ENCODE results near the gene SPTAN1. TPM values are rescaled to one million over a fixed set of nuclear protein-coding genes. Genes with fewer than 3 reads are reported as not detected.
A peak's percentile ranks its signal among the peaks of the same experiment; 100 is the strongest.

Gene SPTAN1
- total RNA-seq, 1 experiment from 2014 or later, result 229 TPM

DNA sequence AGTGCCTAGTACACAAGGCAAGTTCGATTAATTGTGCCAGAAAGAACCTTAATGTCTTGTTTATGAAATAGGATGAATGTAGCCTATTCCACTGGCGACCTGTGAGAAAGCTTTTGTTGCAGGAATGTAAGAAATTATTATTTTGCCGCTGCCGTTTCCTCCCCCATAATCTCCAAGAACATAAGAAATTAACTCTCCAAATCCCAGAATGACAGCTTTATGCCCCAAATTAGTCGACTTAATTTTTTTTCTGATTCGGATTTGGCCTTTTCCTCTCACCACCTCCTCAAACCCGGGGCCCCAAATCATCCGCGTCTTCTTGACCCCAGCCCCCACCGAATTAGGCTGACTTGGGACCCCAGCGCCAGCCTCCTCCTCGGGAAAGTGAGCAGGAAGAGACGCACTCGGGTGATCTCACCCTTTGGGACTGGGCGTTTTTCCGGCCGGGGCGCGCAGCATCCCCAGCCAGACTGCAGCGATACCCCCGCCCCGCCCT, 682 bp upstream of the SPTAN1 start:
- H3K4me3 ChIP-seq (ENCODE audit: low read depth in 2 of 2, low read length in 2 of 2), result peak overlapping the region; percentile 74 to 83
- CTCF ChIA-PET, result interaction anchor here (0.6 kb wide), 1 partner anchor 243 kb away, joined by 8 read pairs; no protein-coding TSS in a partner anchor
- peak overlapping the region; percentile 82 for H3K27ac ChIP-seq (ENCODE audit: low read length)
- no peak for ATAC-seq
- no peaks in the 10 kb centered on the region for H3K9me3 ChIP-seq (ENCODE audit: control insufficient read depth, insufficient read depth, low read depth, low read length)
- in situ Hi-C loops (cut with HindIII; ENCODE audit: low pct_unique_long_range_greater_than_20kb, low sequenced_read_pairs), result no loop called here
- TF ChIP-seq TCF7L2 (IDR thresholded peaks at IDR 0.05; ENCODE audit: low read depth, low read length) (no peak), SIN3A (IDR thresholded peaks at IDR 0.05; ENCODE audit: borderline replicate concordance, insufficient read depth, low read depth, low read length) (no peak), POLR2AphosphoS5 (IDR thresholded peaks at IDR 0.05; ENCODE audit: low read depth, low read length) (no peak)
- TF ChIP-seq, protein P1, sequence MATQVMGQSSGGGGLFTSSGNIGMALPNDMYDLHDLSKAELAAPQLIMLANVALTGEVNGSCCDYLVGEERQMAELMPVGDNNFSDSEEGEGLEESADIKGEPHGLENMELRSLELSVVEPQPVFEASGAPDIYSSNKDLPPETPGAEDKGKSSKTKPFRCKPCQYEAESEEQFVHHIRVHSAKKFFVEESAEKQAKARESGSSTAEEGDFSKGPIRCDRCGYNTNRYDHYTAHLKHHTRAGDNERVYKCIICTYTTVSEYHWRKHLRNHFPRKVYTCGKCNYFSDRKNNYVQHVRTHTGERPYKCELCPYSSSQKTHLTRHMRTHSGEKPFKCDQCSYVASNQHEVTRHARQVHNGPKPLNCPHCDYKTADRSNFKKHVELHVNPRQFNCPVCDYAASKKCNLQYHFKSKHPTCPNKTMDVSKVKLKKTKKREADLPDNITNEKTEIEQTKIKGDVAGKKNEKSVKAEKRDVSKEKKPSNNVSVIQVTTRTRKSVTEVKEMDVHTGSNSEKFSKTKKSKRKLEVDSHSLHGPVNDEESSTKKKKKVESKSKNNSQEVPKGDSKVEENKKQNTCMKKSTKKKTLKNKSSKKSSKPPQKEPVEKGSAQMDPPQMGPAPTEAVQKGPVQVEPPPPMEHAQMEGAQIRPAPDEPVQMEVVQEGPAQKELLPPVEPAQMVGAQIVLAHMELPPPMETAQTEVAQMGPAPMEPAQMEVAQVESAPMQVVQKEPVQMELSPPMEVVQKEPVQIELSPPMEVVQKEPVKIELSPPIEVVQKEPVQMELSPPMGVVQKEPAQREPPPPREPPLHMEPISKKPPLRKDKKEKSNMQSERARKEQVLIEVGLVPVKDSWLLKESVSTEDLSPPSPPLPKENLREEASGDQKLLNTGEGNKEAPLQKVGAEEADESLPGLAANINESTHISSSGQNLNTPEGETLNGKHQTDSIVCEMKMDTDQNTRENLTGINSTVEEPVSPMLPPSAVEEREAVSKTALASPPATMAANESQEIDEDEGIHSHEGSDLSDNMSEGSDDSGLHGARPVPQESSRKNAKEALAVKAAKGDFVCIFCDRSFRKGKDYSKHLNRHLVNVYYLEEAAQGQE (IDR thresholded peaks at IDR 0.05; ENCODE audit: insufficient read depth in 1 of 2, low read depth in 2 of 2, low read length in 1 of 2), result no peak
- TF ChIP-seq, protein P2, sequence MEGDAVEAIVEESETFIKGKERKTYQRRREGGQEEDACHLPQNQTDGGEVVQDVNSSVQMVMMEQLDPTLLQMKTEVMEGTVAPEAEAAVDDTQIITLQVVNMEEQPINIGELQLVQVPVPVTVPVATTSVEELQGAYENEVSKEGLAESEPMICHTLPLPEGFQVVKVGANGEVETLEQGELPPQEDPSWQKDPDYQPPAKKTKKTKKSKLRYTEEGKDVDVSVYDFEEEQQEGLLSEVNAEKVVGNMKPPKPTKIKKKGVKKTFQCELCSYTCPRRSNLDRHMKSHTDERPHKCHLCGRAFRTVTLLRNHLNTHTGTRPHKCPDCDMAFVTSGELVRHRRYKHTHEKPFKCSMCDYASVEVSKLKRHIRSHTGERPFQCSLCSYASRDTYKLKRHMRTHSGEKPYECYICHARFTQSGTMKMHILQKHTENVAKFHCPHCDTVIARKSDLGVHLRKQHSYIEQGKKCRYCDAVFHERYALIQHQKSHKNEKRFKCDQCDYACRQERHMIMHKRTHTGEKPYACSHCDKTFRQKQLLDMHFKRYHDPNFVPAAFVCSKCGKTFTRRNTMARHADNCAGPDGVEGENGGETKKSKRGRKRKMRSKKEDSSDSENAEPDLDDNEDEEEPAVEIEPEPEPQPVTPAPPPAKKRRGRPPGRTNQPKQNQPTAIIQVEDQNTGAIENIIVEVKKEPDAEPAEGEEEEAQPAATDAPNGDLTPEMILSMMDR (IDR thresholded peaks at IDR 0.05), result no peak
- H3K36me3 ChIP-seq (ENCODE audit: control insufficient read depth, insufficient read depth, low read length), result no peaks in the 10 kb centered on the region
- peaks cover 26% of the 10 kb centered on the region for H3K4me1 ChIP-seq (ENCODE audit: control insufficient read depth, insufficient read depth, low read length)
- BruUV-seq (replicated peaks), result TSS peak; percentile 92
- DNase-seq (ENCODE audit: low read depth, low spot score), result no peak
- POLR2A ChIA-PET, result interaction anchor here (0.6 to 0.8 kb wide), 2 partner anchors 10 to 23 kb away, joined by 3 to 4 read pairs; no protein-coding TSS in a partner anchor
- intact Hi-C loops (cut with micrococcal nuclease; ENCODE audit: unreplicated experiment), result no loop called here
- no peaks in the 10 kb centered on the region for H3K27me3 ChIP-seq (ENCODE audit: control insufficient read depth, insufficient read depth, low read length)

DNA sequence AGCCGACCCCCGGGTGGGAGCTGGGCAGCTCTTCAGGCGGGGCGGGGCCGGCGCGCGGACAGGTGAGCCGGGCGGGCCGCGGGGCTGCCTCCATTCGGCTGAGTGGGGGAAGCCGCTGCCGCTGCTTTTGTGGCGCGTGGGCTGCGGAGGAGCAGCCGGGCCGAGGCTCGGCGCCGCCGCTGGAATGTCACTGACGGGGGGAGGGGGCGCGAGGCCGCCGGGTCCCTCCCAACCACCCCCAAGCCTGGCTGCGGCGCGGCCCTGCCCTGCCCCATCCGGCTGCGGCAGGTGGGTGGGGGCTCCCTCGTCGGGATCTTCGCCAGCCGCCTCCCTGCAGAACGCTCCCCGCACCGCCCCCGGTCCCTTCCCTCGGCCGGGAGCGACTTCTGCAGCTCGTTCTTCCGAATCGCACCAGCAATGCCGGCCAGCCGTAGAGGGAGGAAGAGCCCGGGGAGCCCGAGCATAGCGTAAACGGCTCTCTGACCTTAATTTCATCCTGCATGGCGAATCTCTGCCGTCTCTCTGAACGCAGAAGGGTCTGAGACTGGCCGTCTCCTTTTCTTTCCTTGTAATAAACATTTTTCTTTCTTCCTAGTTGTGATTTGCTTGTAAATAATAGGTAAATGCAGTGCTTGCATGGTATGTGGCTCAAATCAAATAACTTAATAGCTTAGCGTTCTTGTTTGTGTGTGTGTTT, 505 bp downstream of the SPTAN1 start:
- intact Hi-C loops (cut with micrococcal nuclease; ENCODE audit: unreplicated experiment) (no loop called here), in situ Hi-C loops (cut with HindIII; ENCODE audit: low pct_unique_long_range_greater_than_20kb, low sequenced_read_pairs) (no loop called here)
- H3K4me1 ChIP-seq (ENCODE audit: control insufficient read depth, insufficient read depth, low read length), result peaks cover 36% of the 10 kb centered on the region
- ChIA-PET POLR2A (interaction anchor here (0.7 kb wide), 1 partner anchor 195 kb away, joined by 3 read pairs; no protein-coding TSS in a partner anchor), CTCF (no interaction called here)
- H3K36me3 ChIP-seq (ENCODE audit: control insufficient read depth, insufficient read depth, low read length), result no peaks in the 10 kb centered on the region
- peak; percentile 61 for ATAC-seq
- no peak for DNase-seq (ENCODE audit: low read depth, low spot score)
- H3K9me3 ChIP-seq (ENCODE audit: control insufficient read depth, insufficient read depth, low read depth, low read length), result no peaks in the 10 kb centered on the region
- BruUV-seq (replicated peaks), result no TSS peak
- H3K27me3 ChIP-seq (ENCODE audit: control insufficient read depth, insufficient read depth, low read length), result no peaks in the 10 kb centered on the region
- peak overlapping the region; percentile 89 for H3K27ac ChIP-seq (ENCODE audit: low read length)
- H3K4me3 ChIP-seq (ENCODE audit: low read depth in 2 of 2, low read length in 2 of 2), result peak overlapping the region; percentile 80 to 83
- TF ChIP-seq, protein P2 (IDR thresholded peaks at IDR 0.05), result no peak
- TF ChIP-seq POLR2AphosphoS5 (IDR thresholded peaks at IDR 0.05; ENCODE audit: low read depth, low read length) (no peak), TCF7L2 (IDR thresholded peaks at IDR 0.05; ENCODE audit: low read depth, low read length) (no peak), SIN3A (IDR thresholded peaks at IDR 0.05; ENCODE audit: borderline replicate concordance, insufficient read depth, low read depth, low read length) (no peak; the same call in 1 of the 2 replicates)
- TF ChIP-seq, protein P1 (IDR thresholded peaks at IDR 0.05; ENCODE audit: insufficient read depth in 1 of 2, low read depth in 2 of 2, low read length in 1 of 2), result no peak
